Measurements from ENCODE around the gene MAX. TPM values are rescaled to one million over a fixed set of nuclear protein-coding genes. Genes with fewer than 3 reads are reported as not detected.

The MAX gene
- 66.0 and 71.3 TPM in 2 replicates for total RNA-seq

GRCh38 chr14:65102441-65103149, at the start of gene MAX:
TSS of gene MAX (minus strand) at chr14:65102517. CDS start at chr14:65102339, 178 bp downstream.

Small RNA genes within 50 kb of the gene (small RNA-seq; reads per million reads assigned to genes)
- gene MIR4706: not detected
- gene RNU2-14P: 4.3 reads per million, percentile 74 among the genes with 10 or more reads in this experiment

Other genes starting within 250 kb of the MAX start
- under 0.01 TPM in 1 of 2 replicates, not detected in the other for gene SPTB, start 222.6 kb downstream of the MAX start, total RNA-seq
- gene CHURC1, start 188.1 kb downstream of the MAX start, total RNA-seq: 44.5 and 52.0 TPM in 2 replicates
- gene GPX2, start 159.8 kb downstream of the MAX start, total RNA-seq: not detected in 2 replicates
- 7.8 and 8.1 TPM in 2 replicates for gene RAB15, start 130.2 kb downstream of the MAX start, total RNA-seq
- 15.9 and 16.2 TPM in 2 replicates for gene FNTB, start 115.6 kb downstream of the MAX start, total RNA-seq